T-helper 17 cell (primary cell): ENCODE results near the gene NTNG2. TPM values are rescaled to one million over a fixed set of nuclear protein-coding genes. Genes with fewer than 3 reads are reported as not detected.

Experiments
- ATAC-seq: fragments of 150-1000 bp; cut with Tn5 transposase; 2 replicates; pipeline ENCODE4 v1.10.0; 2021; ENCODE audit warnings: mild to moderate bottlenecking, moderate library complexity
- DNase-seq, 3 donors: peaks; one replicate each; pipeline versions ENCODE4 v3.0.0 to v3.0.0-alpha.2; 2020 to 2021
- H3K9me3 ChIP-seq: one replicate; pipeline ENCODE4 v1.7.0; 2013; ENCODE audit warnings: low read length, mild to moderate bottlenecking; ENCODE audit not compliant: control insufficient read depth, poor library complexity, severe bottlenecking
- H3K27ac Mint-ChIP-seq: one replicate; pipeline ENCODE4 v1.8.0; 2022; ENCODE audit warnings: mild to moderate bottlenecking, moderate library complexity, mixed read lengths
- H3K27me3 Mint-ChIP-seq: one replicate; pipeline ENCODE4 v1.8.0; 2022; ENCODE audit warnings: mixed read lengths
- H3K36me3 Mint-ChIP-seq: one replicate; pipeline ENCODE4 v1.8.0; 2022; ENCODE audit warnings: low read depth, mixed read lengths
- H3K4me1 Mint-ChIP-seq: one replicate; pipeline ENCODE4 v1.8.0; 2022; ENCODE audit warnings: mild to moderate bottlenecking, mixed read lengths
- H3K4me3 Mint-ChIP-seq: one replicate; pipeline ENCODE4 v1.8.0; 2022; ENCODE audit warnings: mild to moderate bottlenecking, moderate library complexity, mixed read lengths
- total RNA-seq, 4 donors: library from RNA in 2 of 4; stranded (reverse) in 2 of 4; gene quantifications; one replicate each; pipeline ENCODE4 v1.2.3 and lab custom pipeline; 2022 to 2026

Gene NTNG2
- total RNA-seq, 2 donors from 2014 or later = 3.3 to 3.6 TPM

GRCh38 chr9:132240841-132241482 lies 79.1 kb downstream of the NTNG2 start:
- ATAC-seq = peak; percentile 93
- no peaks in the 10 kb centered on the region for H3K9me3 ChIP-seq
- DNase-seq = peak; percentile 99 to 100 (median 100)
- H3K27ac Mint-ChIP-seq = peak overlapping the region; percentile 89
- peaks cover 5% of the 10 kb centered on the region for H3K27me3 Mint-ChIP-seq
- peaks cover 15% of the 10 kb centered on the region for H3K4me1 Mint-ChIP-seq
- peak overlapping the region; percentile 97 for H3K4me3 Mint-ChIP-seq
- H3K36me3 Mint-ChIP-seq = peaks cover 2% of the 10 kb centered on the region

GRCh38 chr9:132241483-132241839 lies 79.6 kb downstream of the NTNG2 start:
- H3K4me1 Mint-ChIP-seq = peaks cover 13% of the 10 kb centered on the region
- DNase-seq (no peak), ATAC-seq (no peak)
- peaks cover 5% of the 10 kb centered on the region for H3K27me3 Mint-ChIP-seq
- H3K27ac Mint-ChIP-seq = peak overlapping the region; percentile 89
- peaks cover 2% of the 10 kb centered on the region for H3K36me3 Mint-ChIP-seq
- peak overlapping the region; percentile 97 for H3K4me3 Mint-ChIP-seq
- H3K9me3 ChIP-seq = no peaks in the 10 kb centered on the region

- ATAC-seq (no peak), DNase-seq (peak in 2 of 3 donors; percentile 52 to 56)
- peaks cover 10% of the 10 kb centered on the region for H3K4me1 Mint-ChIP-seq
- peak overlapping the region; percentile 97 for H3K4me3 Mint-ChIP-seq
- peak overlapping the region; percentile 89 for H3K27ac Mint-ChIP-seq
- H3K36me3 Mint-ChIP-seq = peaks cover 2% of the 10 kb centered on the region
- peaks cover 7% of the 10 kb centered on the region for H3K27me3 Mint-ChIP-seq
- no peaks in the 10 kb centered on the region for H3K9me3 ChIP-seq
Observed at GRCh38 chr9:132241840-132242620, 80.2 kb downstream of the NTNG2 start.

GRCh38 chr9:132242621-132243155 lies 80.8 kb downstream of the NTNG2 start:
- no peak for ATAC-seq
- H3K36me3 Mint-ChIP-seq = peaks cover 2% of the 10 kb centered on the region
- H3K27me3 Mint-ChIP-seq = peaks cover 11% of the 10 kb centered on the region

GRCh38 chr9:132243156-132244074 lies 81.6 kb downstream of the NTNG2 start:
- no peaks in the 10 kb centered on the region for H3K9me3 ChIP-seq
- Mint-ChIP-seq H3K36me3 (peaks cover 2% of the 10 kb centered on the region), H3K4me1 (peaks cover 10% of the 10 kb centered on the region), H3K4me3 (peak overlapping the region; percentile 93), H3K27me3 (peaks cover 12% of the 10 kb centered on the region), H3K27ac (no peak overlapping the region)
- DNase-seq = no peak
- no peak for ATAC-seq

More at GRCh38 chr9:132242621-132243155, 80.8 kb downstream of the NTNG2 start:
- H3K4me1 Mint-ChIP-seq = peaks cover 10% of the 10 kb centered on the region
- DNase-seq = no peak
- peak overlapping the region; percentile 93 for H3K4me3 Mint-ChIP-seq
- H3K27ac Mint-ChIP-seq = peak overlapping the region; percentile 89
- H3K9me3 ChIP-seq = no peaks in the 10 kb centered on the region

- no peaks in the 10 kb centered on the region for H3K9me3 ChIP-seq
- H3K4me3 Mint-ChIP-seq = no peak overlapping the region
- H3K27me3 Mint-ChIP-seq = peaks cover 12% of the 10 kb centered on the region
- peaks cover 2% of the 10 kb centered on the region for H3K36me3 Mint-ChIP-seq
- H3K27ac Mint-ChIP-seq = no peak overlapping the region
- no peak for ATAC-seq
- no peak for DNase-seq
- peaks cover 10% of the 10 kb centered on the region for H3K4me1 Mint-ChIP-seq
Observed at GRCh38 chr9:132244582-132245455, 83.0 kb downstream of the NTNG2 start.

GRCh38 chr9:132245465-132245864 lies 83.6 kb downstream of the NTNG2 start:
- Mint-ChIP-seq H3K4me3 (no peak overlapping the region), H3K36me3 (peaks cover 2% of the 10 kb centered on the region), H3K4me1 (peaks cover 10% of the 10 kb centered on the region), H3K27ac (no peak overlapping the region), H3K27me3 (peaks cover 12% of the 10 kb centered on the region)
- no peak for DNase-seq
- ATAC-seq = no peak
- no peaks in the 10 kb centered on the region for H3K9me3 ChIP-seq

- Mint-ChIP-seq H3K4me1 (peaks cover 4% of the 10 kb centered on the region), H3K4me3 (no peak overlapping the region), H3K27me3 (peaks cover 12% of the 10 kb centered on the region), H3K36me3 (no peaks in the 10 kb centered on the region), H3K27ac (no peak overlapping the region)
- DNase-seq = no peak
- no peaks in the 10 kb centered on the region for H3K9me3 ChIP-seq
- no peak for ATAC-seq
Observed at GRCh38 chr9:132247942-132248341, 86.1 kb downstream of the NTNG2 start.

GRCh38 chr9:132249123-132249522 lies 87.3 kb downstream of the NTNG2 start:
- peaks cover 12% of the 10 kb centered on the region for H3K27me3 Mint-ChIP-seq
- no peak overlapping the region for H3K4me3 Mint-ChIP-seq
- H3K27ac Mint-ChIP-seq = no peak overlapping the region
- no peaks in the 10 kb centered on the region for H3K36me3 Mint-ChIP-seq
- H3K4me1 Mint-ChIP-seq = peaks cover 2% of the 10 kb centered on the region
- DNase-seq (no peak), ATAC-seq (no peak)
- no peaks in the 10 kb centered on the region for H3K9me3 ChIP-seq

GRCh38 chr9:132249690-132250089 lies 87.8 kb downstream of the NTNG2 start:
- no peak for ATAC-seq
- Mint-ChIP-seq H3K27me3 (peaks cover 12% of the 10 kb centered on the region), H3K27ac (no peak overlapping the region), H3K4me3 (no peak overlapping the region), H3K36me3 (no peaks in the 10 kb centered on the region), H3K4me1 (peaks cover 2% of the 10 kb centered on the region)
- no peak for DNase-seq
- no peaks in the 10 kb centered on the region for H3K9me3 ChIP-seq

GRCh38 chr9:132250324-132251262 lies 88.7 kb downstream of the NTNG2 start:
- ATAC-seq (no peak), DNase-seq (no peak)
- no peaks in the 10 kb centered on the region for H3K9me3 ChIP-seq
- Mint-ChIP-seq H3K4me1 (peaks cover 2% of the 10 kb centered on the region), H3K4me3 (no peak overlapping the region), H3K36me3 (no peaks in the 10 kb centered on the region), H3K27me3 (peaks cover 12% of the 10 kb centered on the region), H3K27ac (no peak overlapping the region)
